AG04450 (cell line): ENCODE data around the gene UBE4B. TPM values are rescaled to one million over a fixed set of nuclear protein-coding genes. Genes with fewer than 3 reads are reported as not detected.
"Not testable (repeated sequence)": the region's sequence is repeated elsewhere in the genome, so short reads cannot be mapped to it uniquely, and the experiment has no call there.

Experiments
- CTCF ChIA-PET: fragments of 300-600, 350-600 bp; formaldehyde crosslinking; extraction: SDS; loops from one replicate; lab custom pipeline; 2022; ENCODE audit warnings: antibody characterized with exemption, inconsistent platforms; lab: Charles Lee
- POLR2A ChIA-PET: fragments of 350-600 bp; formaldehyde crosslinking; extraction: SDS; loops from one replicate; lab custom pipeline; 2021; ENCODE audit warnings: antibody characterized with exemption, inconsistent platforms; lab: Yijun Ruan, JAX
- DNase-seq: peaks from one replicate; pipeline ENCODE4 v3.0.0-alpha.2; 2011; ENCODE audit warnings: low read depth, low spot score
- H3K27ac ChIP-seq: one replicate; pipeline ENCODE4 v1.5.1; 2012; ENCODE audit warnings: low read depth, low read length, control low read depth
- H3K27me3 ChIP-seq: one replicate; pipeline ENCODE4 v1.6.0; 2012; ENCODE audit warnings: low read length; ENCODE audit not compliant: control insufficient read depth, insufficient read depth
- H3K4me3 ChIP-seq: 2 replicates; pipeline ENCODE4 v1.5.1; 2011; ENCODE audit warnings: mild to moderate bottlenecking, low read depth, low read length, control low read depth
- H3K9me3 ChIP-seq: 2 replicates; pipeline ENCODE4 v1.5.1; 2012; ENCODE audit warnings: low read length; ENCODE audit not compliant: control insufficient read depth, insufficient read depth
- polyA plus RNA-seq: library from polyadenylated mRNA; depleted of rRNA; stranded (reverse); fragments of >200 nt; gene quantifications from 2 replicates; pipeline ENCODE4 v1.2.3, GENCODE V29; 2011
- TF ChIP-seq, protein P1 (sequence below): IDR thresholded peaks from 2 replicates; pipeline ENCODE4 v1.5.1; 2011; ENCODE audit warnings: low read depth, low read length, control low read depth, inconsistent platforms

UBE4B gene
- polyA plus RNA-seq, 1 experiment: 28.1 TPM

DNA sequence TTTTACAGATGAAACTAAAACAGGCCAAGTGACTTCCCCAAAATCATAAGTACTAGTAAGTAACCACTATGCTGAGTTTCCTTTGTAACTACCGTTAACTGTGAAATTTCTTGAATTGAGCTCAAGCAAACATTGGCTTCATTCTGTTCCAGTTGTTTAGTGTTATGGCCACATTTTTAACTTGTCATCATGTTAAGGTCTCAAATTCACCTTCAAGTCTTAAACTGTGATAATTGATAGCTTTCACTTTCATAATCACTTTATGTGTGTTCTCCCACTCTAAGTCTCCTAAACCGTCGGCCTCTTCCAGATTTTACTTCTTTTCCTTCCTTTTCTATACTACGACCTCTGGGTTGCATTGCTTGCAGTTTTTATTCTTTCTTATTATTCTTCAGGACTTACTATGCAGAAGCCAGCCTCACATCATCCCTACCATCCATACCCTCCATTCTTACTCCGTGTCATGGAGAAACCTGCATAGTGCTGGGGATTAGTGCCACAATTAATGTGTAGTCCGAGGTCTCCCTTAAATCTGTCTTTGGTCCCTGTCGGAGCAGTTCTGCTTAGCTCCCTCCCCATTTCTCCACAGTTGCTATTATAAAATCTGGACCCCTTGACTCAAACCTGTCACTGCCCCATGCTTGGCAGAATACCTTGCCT, 183.5 kb downstream of the UBE4B start:
- H3K4me3 ChIP-seq: no peak overlapping the region
- H3K9me3 ChIP-seq: no peaks in the 10 kb centered on the region
- H3K27me3 ChIP-seq: no peaks in the 10 kb centered on the region
- DNase-seq: no peak
- TF ChIP-seq, protein P1, sequence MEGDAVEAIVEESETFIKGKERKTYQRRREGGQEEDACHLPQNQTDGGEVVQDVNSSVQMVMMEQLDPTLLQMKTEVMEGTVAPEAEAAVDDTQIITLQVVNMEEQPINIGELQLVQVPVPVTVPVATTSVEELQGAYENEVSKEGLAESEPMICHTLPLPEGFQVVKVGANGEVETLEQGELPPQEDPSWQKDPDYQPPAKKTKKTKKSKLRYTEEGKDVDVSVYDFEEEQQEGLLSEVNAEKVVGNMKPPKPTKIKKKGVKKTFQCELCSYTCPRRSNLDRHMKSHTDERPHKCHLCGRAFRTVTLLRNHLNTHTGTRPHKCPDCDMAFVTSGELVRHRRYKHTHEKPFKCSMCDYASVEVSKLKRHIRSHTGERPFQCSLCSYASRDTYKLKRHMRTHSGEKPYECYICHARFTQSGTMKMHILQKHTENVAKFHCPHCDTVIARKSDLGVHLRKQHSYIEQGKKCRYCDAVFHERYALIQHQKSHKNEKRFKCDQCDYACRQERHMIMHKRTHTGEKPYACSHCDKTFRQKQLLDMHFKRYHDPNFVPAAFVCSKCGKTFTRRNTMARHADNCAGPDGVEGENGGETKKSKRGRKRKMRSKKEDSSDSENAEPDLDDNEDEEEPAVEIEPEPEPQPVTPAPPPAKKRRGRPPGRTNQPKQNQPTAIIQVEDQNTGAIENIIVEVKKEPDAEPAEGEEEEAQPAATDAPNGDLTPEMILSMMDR: no peak
- ChIA-PET CTCF (interaction anchor here (0.7 to 0.8 kb wide), 2 partner anchors 9 to 291 kb away, joined by 3 read pairs; no protein-coding TSS in a partner anchor), POLR2A (interaction anchor here (0.7 kb wide), 1 partner anchor 298 kb away, joined by 9 read pairs; no protein-coding TSS in a partner anchor)
- no peak overlapping the region for H3K27ac ChIP-seq

DNA sequence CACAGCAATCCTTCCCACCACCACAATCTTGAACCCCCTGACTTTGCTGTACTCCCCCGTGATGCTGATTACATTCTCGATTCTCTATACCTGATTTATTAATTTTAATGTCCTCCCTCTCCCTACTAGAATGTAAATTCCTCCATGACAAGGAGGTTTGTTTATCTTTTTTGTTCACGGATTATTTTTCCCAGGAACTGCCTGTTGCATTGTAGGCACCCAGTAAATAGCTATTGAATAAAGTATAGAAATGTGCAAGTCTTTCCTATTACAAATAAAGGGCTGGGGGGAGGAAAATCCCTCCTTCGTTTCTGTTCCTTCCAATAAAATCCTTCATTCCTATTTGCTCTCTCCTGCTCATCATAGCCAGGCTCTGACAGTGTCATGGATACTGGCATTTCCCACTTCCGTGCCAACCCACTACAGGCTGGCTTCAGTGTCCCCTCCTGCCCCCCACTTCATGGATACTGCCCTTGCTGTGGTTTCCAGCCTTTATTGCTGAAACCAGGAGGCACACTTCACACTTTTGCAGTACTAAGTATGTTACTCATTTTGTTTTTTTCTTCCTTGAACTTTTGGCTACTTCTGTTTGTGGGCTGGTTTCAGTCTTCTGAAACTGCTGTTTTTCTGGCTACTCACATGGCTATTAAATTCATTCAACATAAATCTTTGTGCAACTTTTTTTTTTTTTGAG, 185.1 kb downstream of the UBE4B start:
- Histone ChIP-seq H3K27me3 (no peaks in the 10 kb centered on the region), H3K27ac (no peak overlapping the region), H3K9me3 (no peaks in the 10 kb centered on the region), H3K4me3 (no peak overlapping the region)
- POLR2A ChIA-PET: interaction anchor here (0.7 kb wide), 1 partner anchor 175 kb away, joined by 6 read pairs; no protein-coding TSS in a partner anchor
- TF ChIP-seq, protein P1: no peak
- no peak for DNase-seq
- CTCF ChIA-PET: interaction anchor here (0.5 to 1.3 kb wide), 4 partner anchors 7 to 50 kb away, joined by 3 to 4 read pairs (median 4); partner anchors contain the start of gene KIF1B

GRCh38 chr1:10220200-10220599, 187.4 kb downstream of the UBE4B start:
- Histone ChIP-seq H3K27me3 (no peaks in the 10 kb centered on the region), H3K9me3 (peaks cover 12% of the 10 kb centered on the region), H3K4me3 (no peak overlapping the region), H3K27ac (no peak overlapping the region)
- DNase-seq: no peak
- TF ChIP-seq, protein P1: no peak
- ChIA-PET POLR2A (no interaction called here), CTCF (interaction anchor here (2.8 kb wide), 1 partner anchor 10 kb away, joined by 22 read pairs; the partner anchor contains the start of gene KIF1B)

GRCh38 chr1:10220657-10221056, 187.9 kb downstream of the UBE4B start:
- H3K4me3 ChIP-seq, H3K27me3 ChIP-seq, DNase-seq, H3K27ac ChIP-seq, POLR2A ChIA-PET: not testable (repeated sequence)
- CTCF ChIA-PET: interaction anchor here (2.8 kb wide), 1 partner anchor 11 kb away, joined by 22 read pairs; the partner anchor contains the start of gene KIF1B
- peaks cover 12% of the 10 kb centered on the region for H3K9me3 ChIP-seq

GRCh38 chr1:10225573-10225972, 192.8 kb downstream of the UBE4B start:
- no peak for DNase-seq
- H3K27ac ChIP-seq: no peak overlapping the region

More at GRCh38 chr1:10225573-10225972, 192.8 kb downstream of the UBE4B start:
- Histone ChIP-seq H3K4me3 (no peak overlapping the region), H3K27me3 (no peaks in the 10 kb centered on the region), H3K9me3 (peaks cover 12% of the 10 kb centered on the region)
- POLR2A ChIA-PET: interaction anchor here (1.7 kb wide), 1 partner anchor 16 kb away, joined by 5 read pairs; the partner anchor contains the start of gene KIF1B
- TF ChIP-seq, protein P1: no peak
- CTCF ChIA-PET: interaction anchor here (0.8 to 3.2 kb wide), 2 partner anchors 10 to 16 kb away, joined by 3 to 18 read pairs; partner anchors contain the start of gene KIF1B
